CD4-positive, alpha-beta T cell (primary cell): ENCODE results near the gene DLL1. TPM values are rescaled to one million over a fixed set of nuclear protein-coding genes. Genes with fewer than 3 reads are reported as not detected.
A peak's percentile ranks its signal among the peaks of the same experiment; 100 is the strongest.

ENCODE experiments used
- ATAC-seq: fragments of 200-7000 bp; cut with Tn5 transposase; one replicate; pipeline ENCODE4 v1.10.0; 2022; ENCODE audit warnings: mild to moderate bottlenecking; ENCODE audit not compliant: poor library complexity
- CTCF ChIA-PET: fragments of 350-600 bp; sonication (Branson Sonifier 250); formaldehyde crosslinking; loops from one replicate; lab custom pipeline; 2021; ENCODE audit warnings: antibody characterized with exemption, inconsistent platforms; lab: Charles Lee
- POLR2A ChIA-PET: fragments of 350-600 bp; sonication (Branson Sonifier 250); formaldehyde crosslinking; loops from one replicate; lab custom pipeline; 2021; ENCODE audit warnings: antibody characterized with exemption, inconsistent platforms; lab: Charles Lee
- DNase-seq, 14 experiments: peaks; one replicate each; pipeline ENCODE4 v3.0.0-alpha.2; 2013 to 2020; ENCODE audit warnings: mixed read lengths in 2 of 14
- H3K27ac ChIP-seq, 2 donors: one replicate each; pipeline versions ENCODE4 v1.5.1 to v1.7.0; 2013; ENCODE audit warnings: low read length in 2 of 2, low read depth in 1 of 2, mild to moderate bottlenecking in 1 of 2
- H3K27me3 ChIP-seq, 2 experiments: 1 replicate in 1 of 2; 2 replicates in 1 of 2; pipeline versions ENCODE4 v1.6.1 to v1.7.0; 2013; ENCODE audit warnings: low read length in 2 of 2, control low read depth in 1 of 2, mild to moderate bottlenecking in 1 of 2, moderate library complexity in 1 of 2; ENCODE audit not compliant: insufficient read depth in 2 of 2, control insufficient read depth in 1 of 2
- H3K36me3 ChIP-seq: one replicate; pipeline ENCODE4 v1.6.1; 2013; ENCODE audit warnings: low read length, control low read depth; ENCODE audit not compliant: insufficient read depth
- H3K4me1 ChIP-seq: one replicate; pipeline ENCODE4 v1.6.1; 2013; ENCODE audit warnings: low read length, control low read depth; ENCODE audit not compliant: insufficient read depth
- H3K4me3 ChIP-seq: one replicate; pipeline ENCODE4 v1.5.1; 2013; ENCODE audit warnings: mild to moderate bottlenecking, low read length, moderate library complexity
- H3K9me3 ChIP-seq, 2 experiments: 1 replicate in 1 of 2; 2 replicates in 1 of 2; pipeline versions ENCODE4 v1.6.1 to v1.7.0; 2013; ENCODE audit warnings: low read length in 2 of 2, mild to moderate bottlenecking in 2 of 2, control low read depth in 1 of 2, moderate library complexity in 1 of 2; ENCODE audit not compliant: control insufficient read depth in 1 of 2, insufficient read depth in 1 of 2
- H3K27ac Mint-ChIP-seq: one replicate; pipeline ENCODE4 v1.8.0; 2020; ENCODE audit warnings: mixed read lengths
- H3K27me3 Mint-ChIP-seq: one replicate; pipeline ENCODE4 v1.8.0; 2021; ENCODE audit warnings: mixed read lengths
- H3K36me3 Mint-ChIP-seq: one replicate; pipeline ENCODE4 v1.8.0; 2021; ENCODE audit warnings: low read depth, mixed read lengths
- H3K4me1 Mint-ChIP-seq: one replicate; pipeline ENCODE4 v1.8.0; 2021; ENCODE audit warnings: low read depth, mixed read lengths
- H3K4me3 Mint-ChIP-seq: one replicate; pipeline ENCODE4 v1.8.0; 2020; ENCODE audit warnings: mild to moderate bottlenecking, mixed read lengths
- H3K9me3 Mint-ChIP-seq: one replicate; pipeline ENCODE4 v1.8.0; 2020; ENCODE audit warnings: mixed read lengths
- CTCF ChIP-seq: fragments of 200-600 bp; IDR thresholded peaks from one replicate; pipeline ENCODE4 v1.8.0; 2022; ENCODE audit warnings: antibody characterized with exemption, mild to moderate bottlenecking
- intact Hi-C, 2 experiments: fragments of 100-400 bp; cut with DNase I in 1 of 2; cut with micrococcal nuclease in 1 of 2; formaldehyde crosslinking; loops; one replicate each; pipeline versions ENCODE4 v1.15.1 to v1.9.0; 2023 to 2025; cut with DNase I, micrococcal nuclease
- total RNA-seq, 174 experiments: library from RNA in 2 of 174; stranded (reverse) in 2 of 174; gene quantifications; one replicate each; pipeline ENCODE4 v1.2.3 and lab custom pipeline; 2021 to 2026

DLL1 gene
- total RNA-seq, 2 experiments from 2014 or later, result 7.1 to 7.2 TPM

GRCh38 chr6:170292407-170293158, 1.7 kb upstream of the DLL1 start:
- peaks cover 17% of the 10 kb centered on the region for H3K36me3 Mint-ChIP-seq
- peak overlapping the region; percentile 63 for H3K27ac Mint-ChIP-seq
- ChIA-PET POLR2A (interaction anchor here (0.6 to 6.7 kb wide), 8 partner anchors 13 to 291 kb away, joined by 3 to 50 read pairs (median 4); partner anchors contain the start of genes FAM120B and TBP), CTCF (interaction anchor here (1.0 kb wide), 1 partner anchor 11 kb away, joined by 5 read pairs; no protein-coding TSS in a partner anchor)
- H3K27ac ChIP-seq, result no peak overlapping the region
- peaks cover 82% of the 10 kb centered on the region for H3K4me1 ChIP-seq
- intact Hi-C loops, result loop anchor here (2.0 to 5.0 kb wide), 5 partner anchors 205 to 502 kb away; no protein-coding TSS in a partner anchor
- H3K27me3 Mint-ChIP-seq, result peaks cover 61% of the 10 kb centered on the region
- H3K36me3 ChIP-seq, result no peaks in the 10 kb centered on the region
- TF ChIP-seq CTCF, result peak; percentile 28
- peaks cover 47% of the 10 kb centered on the region for H3K4me1 Mint-ChIP-seq
- H3K4me3 ChIP-seq, result peak overlapping the region; percentile 51
- no peak for ATAC-seq
- H3K27me3 ChIP-seq, result peaks cover 52 to 60% of the 10 kb centered on the region in 2 experiments
- H3K9me3 Mint-ChIP-seq, result no peaks in the 10 kb centered on the region
- peaks cover 0 to 16% of the 10 kb centered on the region in 2 experiments for H3K9me3 ChIP-seq
- peak overlapping the region; percentile 94 for H3K4me3 Mint-ChIP-seq
- peak in 4 of 14 experiments; percentile 24 to 53 (median 40) for DNase-seq

- ATAC-seq (peak; percentile 1), DNase-seq (no peak)
- no peaks in the 10 kb centered on the region for H3K9me3 Mint-ChIP-seq
- CTCF ChIA-PET, result interaction anchor here (1.0 kb wide), 1 partner anchor 12 kb away, joined by 5 read pairs; no protein-coding TSS in a partner anchor
- H3K4me1 Mint-ChIP-seq, result peaks cover 47% of the 10 kb centered on the region
- no peak overlapping the region for H3K27ac ChIP-seq
- peaks cover 80% of the 10 kb centered on the region for H3K4me1 ChIP-seq
- peaks cover 47 to 60% of the 10 kb centered on the region in 2 experiments for H3K27me3 ChIP-seq
- POLR2A ChIA-PET, result interaction anchor here (0.6 to 6.7 kb wide), 8 partner anchors 12 to 567 kb away, joined by 3 to 50 read pairs (median 4); partner anchors contain the start of genes FAM120B and TBP
- peaks cover 0 to 20% of the 10 kb centered on the region in 2 experiments for H3K9me3 ChIP-seq
- H3K4me3 ChIP-seq, result peak overlapping the region; percentile 51
- H3K36me3 ChIP-seq, result no peaks in the 10 kb centered on the region
- peaks cover 56% of the 10 kb centered on the region for H3K27me3 Mint-ChIP-seq
- peak overlapping the region; percentile 94 for H3K4me3 Mint-ChIP-seq
- no peak for TF ChIP-seq CTCF
- peak overlapping the region; percentile 63 for H3K27ac Mint-ChIP-seq
- intact Hi-C loops, result loop anchor here (2.0 to 5.0 kb wide), 5 partner anchors 205 to 501 kb away; no protein-coding TSS in a partner anchor
- peaks cover 17% of the 10 kb centered on the region for H3K36me3 Mint-ChIP-seq
Observed at GRCh38 chr6:170292111-170292406, 1.2 kb upstream of the DLL1 start.

- TF ChIP-seq CTCF, result no peak
- Mint-ChIP-seq H3K36me3 (peaks cover 17% of the 10 kb centered on the region), H3K27me3 (peaks cover 56% of the 10 kb centered on the region), H3K4me3 (peak overlapping the region; percentile 94), H3K4me1 (peaks cover 52% of the 10 kb centered on the region), H3K27ac (peak overlapping the region; percentile 63), H3K9me3 (no peaks in the 10 kb centered on the region)
- no peaks in the 10 kb centered on the region for H3K36me3 ChIP-seq
- ATAC-seq (peak; percentile 53), DNase-seq (peak in 10 of 14 experiments; percentile 23 to 74 (median 40))
- intact Hi-C loops, result loop anchor here (2.0 to 5.0 kb wide), 5 partner anchors 204 to 501 kb away; no protein-coding TSS in a partner anchor
- H3K4me3 ChIP-seq, result peak overlapping the region; percentile 51
- H3K27ac ChIP-seq, result no peak overlapping the region
- POLR2A ChIA-PET, result interaction anchor here (0.6 to 6.7 kb wide), 9 partner anchors 10 to 566 kb away, joined by 3 to 50 read pairs (median 4); partner anchors contain the start of genes FAM120B and TBP
- peaks cover 75% of the 10 kb centered on the region for H3K4me1 ChIP-seq
- CTCF ChIA-PET, result interaction anchor here (1.0 kb wide), 1 partner anchor 12 kb away, joined by 5 read pairs; no protein-coding TSS in a partner anchor
- peaks cover 45 to 58% of the 10 kb centered on the region in 2 experiments for H3K27me3 ChIP-seq
- peaks cover 0 to 15% of the 10 kb centered on the region in 2 experiments for H3K9me3 ChIP-seq
Observed at GRCh38 chr6:170291271-170292110, 613 bp upstream of the DLL1 start.
